Measurements from ENCODE around the gene PDZD7. TPM values are rescaled to one million over a fixed set of nuclear protein-coding genes. Genes with fewer than 3 reads are reported as not detected.

The PDZD7 gene
- total and polyA plus RNA-seq, 2 of the 8 experiments (the other 6 are each of a cell fraction or from before 2014, with no cell fraction given), result 0.88 to 1.6 TPM

MicroRNAs within 50 kb of the gene (microRNA counts, 767-probe panel; counts per million panel counts)
- 879 counts per million, percentile 95 among the panel's probes with 10 or more counts for microRNA hsa-miR-608

Small RNA genes within 50 kb of the gene (microRNA-seq; reads per million reads assigned to microRNA genes)
- 0 reads per million in 2 experiments for gene MIR608 (ENCODE audit: borderline microRNAs expressed in 2 of 2, borderline number of aligned reads in 2 of 2, borderline replicate concordance in 1 of 2)

Small RNA genes within 50 kb of the gene (small RNA-seq; reads per million reads assigned to genes)
- not detected for gene MIR608 (ENCODE audit: insufficient read depth)

Other genes starting within 250 kb of the PDZD7 start
- gene SLF2, start 118.2 kb downstream of the PDZD7 start, total RNA-seq (2021; fragmentation: NEBNext Ultra II Directional; extraction: Animal tissue kit (Norgen Biotek cat#: 25700)), result 20.1 and 20.9 TPM in 2 replicates
- gene SLF2, start 118.2 kb downstream of the PDZD7 start, polyA plus RNA-seq (2011; rRNA removed), result 4.0 and 5.5 TPM in 2 replicates
- gene SEMA4G, start 61.6 kb downstream of the PDZD7 start, total RNA-seq (2021; fragmentation: NEBNext Ultra II Directional; extraction: Animal tissue kit (Norgen Biotek cat#: 25700)), result 7.1 and 7.6 TPM in 2 replicates
- gene SEMA4G, start 61.6 kb downstream of the PDZD7 start, polyA plus RNA-seq (2011; rRNA removed), result 18.2 and 20.3 TPM in 2 replicates
- 74.1 and 80.9 TPM in 2 replicates for gene MRPL43, start 43.6 kb downstream of the PDZD7 start, total RNA-seq (2021; fragmentation: NEBNext Ultra II Directional; extraction: Animal tissue kit (Norgen Biotek cat#: 25700))
- gene MRPL43, start 43.6 kb downstream of the PDZD7 start, polyA plus RNA-seq (2011; rRNA removed), result 149 and 171 TPM in 2 replicates
- 32.5 and 34.9 TPM in 2 replicates for gene TWNK, start 43.6 kb downstream of the PDZD7 start, total RNA-seq (2021; fragmentation: NEBNext Ultra II Directional; extraction: Animal tissue kit (Norgen Biotek cat#: 25700))
- 15.4 TPM in 2 replicates for gene TWNK, start 43.6 kb downstream of the PDZD7 start, polyA plus RNA-seq (2011; rRNA removed)
- 75.7 and 79.3 TPM in 2 replicates for gene LZTS2, start 31.3 kb downstream of the PDZD7 start, total RNA-seq (2021; fragmentation: NEBNext Ultra II Directional; extraction: Animal tissue kit (Norgen Biotek cat#: 25700))
- 99.5 and 161 TPM in 2 replicates for gene LZTS2, start 31.3 kb downstream of the PDZD7 start, polyA plus RNA-seq (2011; rRNA removed)
- gene SFXN3, start 105 bp upstream of the PDZD7 start, total RNA-seq (2021; fragmentation: NEBNext Ultra II Directional; extraction: Animal tissue kit (Norgen Biotek cat#: 25700)), result 2.8 and 3.1 TPM in 2 replicates
- gene SFXN3, start 105 bp upstream of the PDZD7 start, polyA plus RNA-seq (2011; rRNA removed), result 2.6 and 3.0 TPM in 2 replicates
- gene KAZALD1, start 30.9 kb upstream of the PDZD7 start, total RNA-seq (2021; fragmentation: NEBNext Ultra II Directional; extraction: Animal tissue kit (Norgen Biotek cat#: 25700)), result 0.84 and 1.9 TPM in 2 replicates
- gene KAZALD1, start 30.9 kb upstream of the PDZD7 start, polyA plus RNA-seq (2011; rRNA removed), result 0.65 and 1.1 TPM in 2 replicates
- not detected in 2 replicates for gene TLX1, start 100.2 kb upstream of the PDZD7 start, total RNA-seq (2021; fragmentation: NEBNext Ultra II Directional; extraction: Animal tissue kit (Norgen Biotek cat#: 25700))
- gene TLX1, start 100.2 kb upstream of the PDZD7 start, polyA plus RNA-seq (2011; rRNA removed), result not detected in 2 replicates
- not detected in 2 replicates for gene LBX1, start 198.3 kb upstream of the PDZD7 start, total RNA-seq (2021; fragmentation: NEBNext Ultra II Directional; extraction: Animal tissue kit (Norgen Biotek cat#: 25700))
- gene LBX1, start 198.3 kb upstream of the PDZD7 start, polyA plus RNA-seq (2011; rRNA removed), result not detected in 2 replicates

All from H1 (cell line).